ENCODE data around the gene NFATC2.

GRCh38 chr20:51382986-51383821, 159.3 kb downstream of the NFATC2 start:
- no peak for TF ChIP-seq CTCF (IDR thresholded peaks at IDR 0.05; ENCODE audit: insufficient read depth, low read length, poor library complexity, severe bottlenecking)
- no peak for TF ChIP-seq EZH2phosphoT487 (conservative IDR thresholded peaks at IDR 0.05; ENCODE audit: low read length)

Data from SU-DHL-6 (cell line).